PC-3 (cell line): ENCODE data around the gene LILRA6. TPM values are rescaled to one million over a fixed set of nuclear protein-coding genes. Genes with fewer than 3 reads are reported as not detected.
"Not testable (repeated sequence)": the region's sequence is repeated elsewhere in the genome, so short reads cannot be mapped to it uniquely, and the experiment has no call there.

Experiments
- ATAC-seq: fragments of 200-7000 bp; cut with Tn5 transposase; 2 replicates; pipeline ENCODE4 v1.9.1; 2020; ENCODE audit warnings: mild to moderate bottlenecking, moderate library complexity
- BruUV-seq: library from RNA; stranded (reverse); fragments of 400-500 nt; replicated peaks from 2 replicates; lab custom pipeline; 2021; lab: Mats Ljungman, UMichigan
- CTCF ChIA-PET: fragments of 300-600 bp; sonication (Branson Sonifier 250); formaldehyde crosslinking; loops from one replicate; lab custom pipeline; 2022; ENCODE audit warnings: antibody characterized with exemption; lab: Charles Lee
- POLR2A ChIA-PET: fragments of 300-600 bp; sonication (Branson Sonifier 250); formaldehyde crosslinking; loops from one replicate; lab custom pipeline; 2022; ENCODE audit warnings: antibody characterized with exemption; ENCODE audit not compliant: unreplicated experiment; lab: Charles Lee
- DNase-seq: peaks from one replicate; pipeline ENCODE4 v3.0.0-alpha.2; 2015
- H2AFZ ChIP-seq: fragments of 300-600 bp; sonication (generic); 2 replicates; pipeline ENCODE4 v1.6.0; 2016; ENCODE audit warnings: antibody characterized with exemption, low read length
- H3F3A ChIP-seq: fragments of 300-600 bp; sonication (generic); one replicate; pipeline ENCODE4 v1.6.0; 2017; ENCODE audit warnings: antibody characterized with exemption, low read length, control low read depth, mild to moderate bottlenecking; ENCODE audit not compliant: unreplicated experiment
- H3K27ac ChIP-seq: fragments of 300-600 bp; sonication (generic); 2 replicates; pipeline ENCODE4 v1.5.1; 2016; ENCODE audit warnings: mild to moderate bottlenecking, low read length
- H3K27me3 ChIP-seq: fragments of 300-600 bp; sonication (generic); 2 replicates; pipeline ENCODE4 v1.6.1; 2016; ENCODE audit warnings: low read length, mixed read lengths
- H3K36me3 ChIP-seq: fragments of 300-600 bp; sonication (generic); 2 replicates; pipeline ENCODE4 v1.6.1; 2016; ENCODE audit warnings: low read depth, mixed run types, low read length, mixed read lengths
- H3K4me1 ChIP-seq: fragments of 300-600 bp; sonication (generic); 2 replicates; pipeline ENCODE4 v1.5.1; 2016; ENCODE audit warnings: low read length; ENCODE audit not compliant: insufficient read depth
- H3K4me2 ChIP-seq: fragments of 300-600 bp; sonication (generic); 2 replicates; pipeline ENCODE4 v1.6.0; 2016; ENCODE audit warnings: low read length
- H3K4me3 ChIP-seq: fragments of 300-600 bp; sonication (generic); 2 replicates; pipeline ENCODE4 v1.5.1; 2016; ENCODE audit warnings: mild to moderate bottlenecking, low read length, mixed read lengths
- H3K79me2 ChIP-seq: fragments of 300-600 bp; sonication (generic); 2 replicates; pipeline ENCODE4 v1.6.1; 2017; ENCODE audit warnings: low read length, mixed read lengths
- H3K9ac ChIP-seq: fragments of 300-600 bp; sonication (generic); 2 replicates; pipeline ENCODE4 v1.6.0; 2016; ENCODE audit warnings: mild to moderate bottlenecking, low read length
- H3K9me2 ChIP-seq: fragments of 300-600 bp; sonication (generic); replicated peaks from 2 replicates; pipeline ENCODE4 v1.6.1; 2016; ENCODE audit warnings: mixed run types, low read length, mixed read lengths
- H3K9me3 ChIP-seq: fragments of 300-600 bp; sonication (generic); 2 replicates; pipeline ENCODE4 v1.6.1; 2016; ENCODE audit warnings: low read length, mixed read lengths
- H4K20me1 ChIP-seq: fragments of 300-600 bp; sonication (generic); 2 replicates; pipeline ENCODE4 v1.6.1; 2016; ENCODE audit warnings: low read length, mixed read lengths
- EZH2 ChIP-seq: fragments of 300-600 bp; sonication (generic); IDR thresholded peaks from one replicate; pipeline ENCODE4 v1.6.1; 2017; ENCODE audit warnings: antibody characterized with exemption, mild to moderate bottlenecking, low read length; ENCODE audit not compliant: unreplicated experiment
- EZH2phosphoT487 ChIP-seq: fragments of 300-600 bp; sonication (generic); IDR thresholded peaks from 2 replicates; pipeline ENCODE4 v1.6.1; 2018; ENCODE audit warnings: mild to moderate bottlenecking, antibody characterized with exemption, low read length, borderline replicate concordance
- intact Hi-C: fragments of 100-400 bp; cut with micrococcal nuclease; formaldehyde crosslinking; loops from 2 replicates; pipeline ENCODE4 v1.9.0; 2023
- total RNA-seq: library from RNA; depleted of rRNA; stranded (reverse); fragments of >200 nt; gene quantifications from 2 replicates; pipeline ENCODE4 v1.2.3, GENCODE V29; 2014
- TF ChIP-seq, protein P1 (sequence below): fragments of 300-600 bp; sonication (generic); conservative IDR thresholded peaks from 2 replicates; pipeline ENCODE4 v1.5.1; 2017; ENCODE audit warnings: antibody characterized with exemption, low read depth, mild to moderate bottlenecking, low read length

LILRA6 gene
- total RNA-seq, 1 experiment from 2014 or later = not detected

- 0 out of 2 replicates have a peak, but pooled peaks cover 5% of the 10 kb centered on the region for H3K79me2 ChIP-seq
- H3K4me2 ChIP-seq = no peak overlapping the region
- no peak overlapping the region for H3K4me3 ChIP-seq
- H4K20me1 ChIP-seq = no peaks in the 10 kb centered on the region
- no peak overlapping the region for H3K27ac ChIP-seq
- no peak for ATAC-seq
- no peak overlapping the region for H3K9ac ChIP-seq
- ChIA-PET POLR2A (no interaction called here), CTCF (no interaction called here)
- DNase-seq = no peak
- BruUV-seq = no TSS peak
- intact Hi-C loops = no loop called here
- H3K27me3 ChIP-seq = no peaks in the 10 kb centered on the region
- no peak overlapping the region for H2AFZ ChIP-seq
- H3K4me1 ChIP-seq = no peaks in the 10 kb centered on the region
- TF ChIP-seq, protein P1, sequence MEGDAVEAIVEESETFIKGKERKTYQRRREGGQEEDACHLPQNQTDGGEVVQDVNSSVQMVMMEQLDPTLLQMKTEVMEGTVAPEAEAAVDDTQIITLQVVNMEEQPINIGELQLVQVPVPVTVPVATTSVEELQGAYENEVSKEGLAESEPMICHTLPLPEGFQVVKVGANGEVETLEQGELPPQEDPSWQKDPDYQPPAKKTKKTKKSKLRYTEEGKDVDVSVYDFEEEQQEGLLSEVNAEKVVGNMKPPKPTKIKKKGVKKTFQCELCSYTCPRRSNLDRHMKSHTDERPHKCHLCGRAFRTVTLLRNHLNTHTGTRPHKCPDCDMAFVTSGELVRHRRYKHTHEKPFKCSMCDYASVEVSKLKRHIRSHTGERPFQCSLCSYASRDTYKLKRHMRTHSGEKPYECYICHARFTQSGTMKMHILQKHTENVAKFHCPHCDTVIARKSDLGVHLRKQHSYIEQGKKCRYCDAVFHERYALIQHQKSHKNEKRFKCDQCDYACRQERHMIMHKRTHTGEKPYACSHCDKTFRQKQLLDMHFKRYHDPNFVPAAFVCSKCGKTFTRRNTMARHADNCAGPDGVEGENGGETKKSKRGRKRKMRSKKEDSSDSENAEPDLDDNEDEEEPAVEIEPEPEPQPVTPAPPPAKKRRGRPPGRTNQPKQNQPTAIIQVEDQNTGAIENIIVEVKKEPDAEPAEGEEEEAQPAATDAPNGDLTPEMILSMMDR = no peak
- TF ChIP-seq EZH2phosphoT487 (no peak), EZH2 (no peak)
- no peaks in the 10 kb centered on the region for H3K9me3 ChIP-seq
- H3F3A ChIP-seq = no peaks in the 10 kb centered on the region
- no peaks in the 10 kb centered on the region for H3K9me2 ChIP-seq
- H3K36me3 ChIP-seq = peaks cover 3% of the 10 kb centered on the region; the same call in 1 of the 2 replicates
Observed at GRCh38 chr19:54216869-54217268, 25.7 kb downstream of the LILRA6 start.

DNA sequence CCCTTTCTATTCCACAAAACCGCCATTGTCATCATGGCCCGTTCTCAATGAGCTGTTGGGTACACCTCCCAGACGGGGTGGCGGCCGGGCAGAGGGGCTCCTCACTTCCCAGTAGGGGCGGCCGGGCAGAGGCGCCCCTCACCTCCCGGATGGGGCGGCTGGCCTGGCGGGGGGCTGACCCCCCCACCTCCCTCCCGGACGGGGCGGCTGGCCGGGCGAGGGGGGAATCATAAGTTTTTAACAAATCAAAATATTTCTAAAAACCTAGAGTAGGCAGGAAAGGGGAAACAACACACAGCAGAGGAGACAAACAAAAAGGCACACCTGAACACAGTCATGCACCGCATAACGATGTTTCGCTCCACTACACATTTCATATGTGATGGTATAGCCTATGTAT lies 27.9 kb downstream of the LILRA6 start:
- ATAC-seq, POLR2A ChIA-PET, BruUV-seq: not testable (repeated sequence)

DNA sequence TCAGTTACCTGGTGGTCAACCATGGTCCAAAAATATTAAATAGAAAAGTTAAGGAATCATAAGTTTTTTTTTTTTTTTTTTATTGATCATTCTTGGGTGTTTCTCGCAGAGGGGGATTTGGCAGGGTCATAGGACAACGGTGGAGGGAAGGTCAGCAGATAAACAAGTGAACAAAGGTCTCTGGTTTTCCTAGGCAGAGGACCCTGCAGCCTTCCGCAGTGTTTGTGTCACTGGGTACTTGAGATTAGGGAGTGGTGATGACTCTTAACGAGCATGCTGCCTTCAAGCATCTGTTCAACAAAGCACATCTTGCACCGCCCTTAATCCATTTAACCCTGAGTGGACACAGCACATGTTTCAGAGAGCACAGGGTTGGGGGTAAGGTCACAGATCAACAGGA lies 28.4 kb downstream of the LILRA6 start:
- H3K4me2 ChIP-seq, DNase-seq, H3F3A ChIP-seq, H3K4me3 ChIP-seq, H2AFZ ChIP-seq, H3K9me2 ChIP-seq, H3K27me3 ChIP-seq, H3K9me3 ChIP-seq, H3K27ac ChIP-seq, POLR2A ChIA-PET, H3K36me3 ChIP-seq, BruUV-seq, H3K9ac ChIP-seq, CTCF ChIA-PET, ATAC-seq, intact Hi-C loops: not testable (repeated sequence)
- Histone ChIP-seq H3K4me1 (peaks cover 11% of the 10 kb centered on the region), H4K20me1 (peaks cover 17% of the 10 kb centered on the region), H3K79me2 (peaks cover 15% of the 10 kb centered on the region)

More for the DNA sequence above, 27.9 kb downstream of the LILRA6 start:
- H3K4me1 ChIP-seq, H3F3A ChIP-seq, H3K4me3 ChIP-seq, H3K27me3 ChIP-seq, H3K27ac ChIP-seq, H3K4me2 ChIP-seq, DNase-seq, H3K9me3 ChIP-seq, H3K36me3 ChIP-seq, H3K9me2 ChIP-seq, H2AFZ ChIP-seq, CTCF ChIA-PET, H3K9ac ChIP-seq, intact Hi-C loops: not testable (repeated sequence)
- H3K79me2 ChIP-seq = peaks cover 15% of the 10 kb centered on the region
- peaks cover 12% of the 10 kb centered on the region for H4K20me1 ChIP-seq

GRCh38 chr19:54211235-54211634 lies 31.4 kb downstream of the LILRA6 start:
- Histone ChIP-seq H3K4me3 (no peak overlapping the region), H4K20me1 (peaks cover 47% of the 10 kb centered on the region), H3K9ac (no peak overlapping the region), H3K4me2 (no peak overlapping the region), H3K9me3 (no peaks in the 10 kb centered on the region), H3K27ac (no peak overlapping the region), H3K36me3 (peaks cover 27% of the 10 kb centered on the region), H3K4me1 (peaks cover 34% of the 10 kb centered on the region), H2AFZ (no peak overlapping the region), H3F3A (peaks cover 19% of the 10 kb centered on the region), H3K27me3 (no peaks in the 10 kb centered on the region), H3K79me2 (peaks cover 35% of the 10 kb centered on the region), H3K9me2 (no peaks in the 10 kb centered on the region)
- ATAC-seq = no peak
- ChIA-PET CTCF (no interaction called here), POLR2A (no interaction called here)
- no peak for TF ChIP-seq EZH2phosphoT487
- TF ChIP-seq, protein P1 = no peak
- TF ChIP-seq EZH2 = no peak
- no peak for DNase-seq
- intact Hi-C loops = no loop called here
- no TSS peak for BruUV-seq
